Kidney epithelial cell (primary cell): ENCODE data around the gene PYGM. TPM values are rescaled to one million over a fixed set of nuclear protein-coding genes. Genes with fewer than 3 reads are reported as not detected.

Experiments used
- DNase-seq: peaks from one replicate; pipeline ENCODE4 v3.0.0-alpha.2; 2010; ENCODE audit warnings: low read depth
- H3K27me3 ChIP-seq: 2 replicates; pipeline ENCODE4 v1.6.0; 2011; ENCODE audit warnings: low read length; ENCODE audit not compliant: control insufficient read depth, insufficient read depth
- H3K36me3 ChIP-seq: 2 replicates; pipeline ENCODE4 v1.5.1; 2011; ENCODE audit warnings: low read length; ENCODE audit not compliant: control insufficient read depth, insufficient read depth
- H3K4me3 ChIP-seq: 2 replicates; pipeline ENCODE4 v1.5.1; 2011; ENCODE audit warnings: low read depth, mild to moderate bottlenecking, control low read depth, low read length
- total RNA-seq: library from RNA; depleted of rRNA; stranded (reverse); fragments of >200 nt; gene quantifications from 2 replicates; pipeline ENCODE4 v1.2.3, GENCODE V29; 2015
- TF ChIP-seq, protein P1 (sequence below): IDR thresholded peaks from 2 replicates; pipeline ENCODE4 v1.5.1; 2011; ENCODE audit warnings: mild to moderate bottlenecking, moderate library complexity, low read length, control low read depth, inconsistent platforms; ENCODE audit not compliant: insufficient read depth, poor library complexity, severe bottlenecking

Gene PYGM
- total RNA-seq, 1 donor from 2014 or later = 0.17 TPM

DNA sequence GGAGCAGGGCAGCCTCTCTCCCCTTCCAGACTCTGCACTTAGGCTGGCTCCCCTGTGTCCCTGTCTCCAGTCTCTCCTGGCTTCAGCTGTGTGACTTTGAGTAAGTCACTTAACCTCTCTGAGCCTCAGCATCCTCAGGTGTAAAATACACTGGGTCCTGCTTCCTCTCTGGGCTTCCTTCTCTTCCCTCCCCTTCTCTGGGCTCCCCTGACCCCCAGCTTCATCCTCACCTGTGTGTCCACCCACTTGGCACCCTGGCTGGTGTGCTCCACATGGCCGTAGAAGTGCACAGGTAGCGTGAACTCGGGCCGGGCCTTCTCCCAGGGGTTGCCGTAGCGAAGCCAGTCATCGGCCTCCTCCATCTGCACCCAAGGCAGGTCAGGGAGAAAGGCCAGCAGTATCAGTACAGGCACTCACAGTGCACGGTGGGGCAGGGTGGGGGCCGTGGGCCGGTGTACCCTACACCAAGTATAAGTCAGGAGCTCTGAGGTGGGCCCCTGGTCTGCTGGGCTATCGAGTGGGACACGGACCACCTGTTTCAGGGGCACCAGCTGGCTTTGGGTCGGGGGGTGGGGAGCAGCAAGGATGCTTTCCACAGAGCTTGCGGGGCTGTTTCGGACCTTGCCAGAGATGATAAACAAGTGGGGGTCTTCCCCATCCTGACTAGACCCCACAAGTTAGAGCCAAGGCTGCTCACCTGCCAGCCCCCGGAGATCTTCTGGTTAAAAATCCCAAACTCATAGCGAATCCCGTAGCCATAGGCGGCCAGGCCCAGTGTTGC, 2.0 kb downstream of the PYGM start:
- DNase-seq = no peak
- Histone ChIP-seq H3K27me3 (peaks cover 6% of the 10 kb centered on the region), H3K4me3 (no peak overlapping the region), H3K36me3 (no peaks in the 10 kb centered on the region)
- TF ChIP-seq, protein P1, sequence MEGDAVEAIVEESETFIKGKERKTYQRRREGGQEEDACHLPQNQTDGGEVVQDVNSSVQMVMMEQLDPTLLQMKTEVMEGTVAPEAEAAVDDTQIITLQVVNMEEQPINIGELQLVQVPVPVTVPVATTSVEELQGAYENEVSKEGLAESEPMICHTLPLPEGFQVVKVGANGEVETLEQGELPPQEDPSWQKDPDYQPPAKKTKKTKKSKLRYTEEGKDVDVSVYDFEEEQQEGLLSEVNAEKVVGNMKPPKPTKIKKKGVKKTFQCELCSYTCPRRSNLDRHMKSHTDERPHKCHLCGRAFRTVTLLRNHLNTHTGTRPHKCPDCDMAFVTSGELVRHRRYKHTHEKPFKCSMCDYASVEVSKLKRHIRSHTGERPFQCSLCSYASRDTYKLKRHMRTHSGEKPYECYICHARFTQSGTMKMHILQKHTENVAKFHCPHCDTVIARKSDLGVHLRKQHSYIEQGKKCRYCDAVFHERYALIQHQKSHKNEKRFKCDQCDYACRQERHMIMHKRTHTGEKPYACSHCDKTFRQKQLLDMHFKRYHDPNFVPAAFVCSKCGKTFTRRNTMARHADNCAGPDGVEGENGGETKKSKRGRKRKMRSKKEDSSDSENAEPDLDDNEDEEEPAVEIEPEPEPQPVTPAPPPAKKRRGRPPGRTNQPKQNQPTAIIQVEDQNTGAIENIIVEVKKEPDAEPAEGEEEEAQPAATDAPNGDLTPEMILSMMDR = no peak

DNA sequence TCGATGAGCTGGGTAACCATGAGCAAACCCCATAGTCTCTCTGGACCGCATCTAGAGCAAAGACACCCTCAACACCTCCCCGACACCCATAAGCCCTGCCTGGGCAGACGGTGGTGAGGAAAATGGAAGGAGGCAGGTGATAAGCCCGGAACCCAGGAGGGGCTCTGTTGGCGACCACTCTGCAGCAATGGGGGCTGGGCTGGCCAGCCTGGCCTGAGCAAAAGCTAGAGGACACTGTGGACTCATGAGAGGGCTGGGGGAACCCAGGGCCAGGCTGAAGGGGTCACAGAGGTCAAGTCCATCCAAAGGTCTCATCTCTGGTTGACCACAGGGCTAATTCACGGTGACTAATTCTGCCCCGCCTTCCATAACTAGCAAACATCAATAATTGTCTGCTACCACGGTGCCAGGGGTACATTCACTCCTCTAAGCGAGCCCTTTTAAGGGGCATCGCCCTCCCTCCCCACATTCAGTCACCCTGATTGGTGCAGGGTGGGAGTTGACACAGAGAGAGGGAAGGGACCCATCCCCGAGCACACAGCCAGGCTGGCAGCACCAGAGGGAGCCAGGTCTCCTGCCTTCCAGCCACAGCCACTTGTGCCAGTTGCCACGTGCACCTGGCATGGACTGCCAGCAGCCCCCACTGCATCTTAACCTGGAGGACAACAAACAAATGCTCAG, 4.0 kb downstream of the PYGM start:
- DNase-seq = no peak
- H3K4me3 ChIP-seq = no peak overlapping the region
- peaks cover 7% of the 10 kb centered on the region for H3K27me3 ChIP-seq
- TF ChIP-seq, protein P1 = no peak
- H3K36me3 ChIP-seq = no peaks in the 10 kb centered on the region

DNA sequence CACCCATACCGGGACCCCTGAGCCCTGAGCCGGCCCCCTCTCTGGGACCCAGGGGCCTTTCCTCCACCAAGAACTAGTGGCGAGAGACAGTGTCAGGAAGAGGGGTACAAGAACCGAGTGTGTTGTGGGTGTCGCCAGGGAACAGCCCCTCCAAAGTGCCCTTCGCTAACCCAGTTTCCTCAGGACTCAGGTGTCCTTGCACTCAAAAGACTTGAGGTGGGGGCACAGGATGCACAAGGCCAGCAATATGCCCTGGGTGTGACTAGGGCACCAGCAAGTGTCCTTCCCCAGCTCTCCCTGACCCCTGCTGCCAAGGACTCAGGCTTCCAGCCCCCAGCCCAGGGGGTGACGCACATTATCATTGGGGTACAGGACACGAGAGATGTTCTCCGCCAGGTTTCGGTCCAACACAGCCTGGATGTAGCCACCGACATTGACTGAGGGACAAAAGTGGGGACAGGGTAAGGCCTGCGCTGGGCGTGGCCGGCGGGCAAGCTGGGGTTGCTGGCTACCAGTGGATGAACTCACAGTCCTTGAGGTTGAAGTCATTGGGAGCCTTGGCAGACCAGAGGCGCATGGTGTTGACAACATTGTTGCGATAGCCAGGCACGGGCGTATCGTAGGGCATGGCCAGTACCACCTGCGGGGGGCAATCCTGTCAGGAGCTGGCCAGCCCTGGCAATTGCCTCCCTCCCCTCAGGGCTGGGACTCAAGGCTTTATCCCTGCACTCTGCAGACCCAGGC, 4.7 kb downstream of the PYGM start:
- DNase-seq = no peak
- TF ChIP-seq, protein P1 = no peak
- Histone ChIP-seq H3K27me3 (peaks cover 7% of the 10 kb centered on the region), H3K36me3 (no peaks in the 10 kb centered on the region), H3K4me3 (no peak overlapping the region)

DNA sequence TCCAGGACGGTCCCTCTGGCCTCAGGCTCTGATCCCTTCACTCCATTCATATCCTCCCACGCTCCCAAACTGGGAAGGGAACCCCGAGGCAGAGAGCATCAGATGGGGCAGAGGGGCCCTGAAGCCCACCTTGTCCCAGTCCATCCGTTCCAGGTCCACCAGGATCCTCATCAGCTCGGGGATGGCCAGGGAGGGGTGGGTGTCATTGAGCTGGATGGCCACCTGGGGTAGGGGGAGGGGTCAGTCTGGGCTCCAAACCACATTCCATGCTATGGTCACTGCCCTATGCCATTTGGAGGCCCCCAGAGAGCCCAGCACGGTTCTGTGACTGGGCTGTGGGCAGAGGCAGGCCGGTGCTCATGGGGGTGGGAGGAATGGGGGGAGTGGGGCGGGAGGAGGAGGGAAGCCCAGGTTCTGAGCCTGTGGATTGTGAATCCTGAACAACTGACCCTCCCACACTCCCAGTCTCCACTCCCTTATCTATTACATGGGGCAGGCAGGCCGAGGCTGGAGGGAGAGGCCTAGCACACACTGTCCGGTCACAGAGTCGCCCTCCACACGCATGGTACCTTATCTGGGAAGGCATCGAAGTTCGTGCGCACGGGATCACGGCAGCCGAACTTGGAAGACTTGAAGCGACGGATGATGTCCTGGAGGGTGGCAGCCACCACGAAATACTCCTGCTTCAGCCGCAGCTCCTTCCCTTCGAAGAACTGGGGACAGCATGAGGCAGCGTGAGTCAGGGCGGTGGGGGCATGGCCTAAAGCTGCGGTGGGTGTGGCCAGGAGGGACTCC, 5.5 kb downstream of the PYGM start:
- Histone ChIP-seq H3K4me3 (no peak overlapping the region), H3K27me3 (peaks cover 7% of the 10 kb centered on the region), H3K36me3 (no peaks in the 10 kb centered on the region)
- DNase-seq = no peak
- TF ChIP-seq, protein P1 = no peak

DNA sequence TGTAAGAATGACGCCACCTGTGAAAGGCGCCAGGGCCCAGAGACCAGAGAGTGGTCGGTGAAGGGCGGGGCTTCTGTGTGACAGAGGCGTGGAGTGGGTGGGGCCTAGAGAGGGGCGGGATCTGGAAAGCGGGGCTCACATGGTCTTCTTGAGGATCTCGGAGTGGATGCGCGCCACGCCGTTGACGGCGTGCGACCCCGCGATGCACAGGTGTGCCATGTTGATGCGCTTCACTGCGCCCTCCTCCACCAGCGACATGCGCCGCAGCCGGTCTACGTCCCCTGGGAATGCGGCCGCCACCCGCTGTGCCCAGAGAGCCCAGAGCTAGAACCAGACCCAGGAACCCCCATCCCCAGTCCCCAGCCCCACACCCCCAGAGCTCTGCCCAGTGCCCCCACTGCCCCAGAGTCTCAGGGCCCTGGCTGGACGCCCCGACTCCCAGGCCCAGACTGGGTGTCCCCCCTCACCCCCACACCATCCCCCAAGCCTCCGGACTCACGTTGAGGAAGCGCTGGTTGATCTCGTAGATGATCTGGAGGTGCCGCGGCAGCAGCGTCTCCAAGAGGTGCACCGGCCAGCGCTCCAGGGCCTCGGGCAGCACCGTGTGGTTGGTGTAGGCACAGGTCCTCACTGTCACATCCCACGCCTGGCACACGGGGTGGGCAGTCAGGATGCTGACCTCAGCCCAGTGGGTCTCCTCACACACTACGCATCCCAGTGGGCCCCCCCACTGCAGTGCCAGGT, 6.2 kb downstream of the PYGM start:
- DNase-seq = no peak
- Histone ChIP-seq H3K36me3 (no peaks in the 10 kb centered on the region), H3K27me3 (peaks cover 5% of the 10 kb centered on the region), H3K4me3 (no peak overlapping the region)
- TF ChIP-seq, protein P1 = no peak
